ENCODE results near the gene BEST2.
"Not testable (repeated sequence)": the region's sequence is repeated elsewhere in the genome, so short reads cannot be mapped to it uniquely, and the experiment has no call there.

The BEST2 gene

GRCh38 chr19:12751635-12752034 is at the start of gene BEST2:
Gene BEST2 (plus strand): TSS chr19:12751791. CDS start chr19:12752593, 802 bp downstream.
- no peak for DNase-seq

- peak; percentile 59 for DNase-seq
Observed at GRCh38 chr19:12703046-12703445, 48.5 kb upstream of the BEST2 start.

GRCh38 chr19:12705169-12705568 is 46.4 kb upstream of the BEST2 start:
- no peak for DNase-seq

GRCh38 chr19:12705654-12706331 is 45.8 kb upstream of the BEST2 start:
- no peak for DNase-seq

- no peak for DNase-seq
Observed at GRCh38 chr19:12706332-12706718, 45.3 kb upstream of the BEST2 start.

- DNase-seq = no peak
Observed at GRCh38 chr19:12708641-12709040, 43.0 kb upstream of the BEST2 start.

GRCh38 chr19:12711187-12711586 is 40.4 kb upstream of the BEST2 start:
- no peak for DNase-seq

- DNase-seq = not testable (repeated sequence)
Observed at GRCh38 chr19:12712077-12712476, 39.5 kb upstream of the BEST2 start.

- not testable (repeated sequence) for DNase-seq
Observed at GRCh38 chr19:12713304-12713703, 38.3 kb upstream of the BEST2 start.

- no peak for DNase-seq
Observed at GRCh38 chr19:12715102-12715501, 36.5 kb upstream of the BEST2 start.

- DNase-seq = no peak
Observed at GRCh38 chr19:12715929-12716328, 35.7 kb upstream of the BEST2 start.

GRCh38 chr19:12720296-12720695 is 31.3 kb upstream of the BEST2 start:
- DNase-seq = no peak

- peak; percentile 59 for DNase-seq
Observed at GRCh38 chr19:12720851-12721655, 30.5 kb upstream of the BEST2 start.

GRCh38 chr19:12721656-12722565 is 29.7 kb upstream of the BEST2 start:
- DNase-seq = peak; percentile 55

GRCh38 chr19:12722566-12723380 is 28.8 kb upstream of the BEST2 start:
- DNase-seq = peak; percentile 97

GRCh38 chr19:12723381-12723640 is 28.3 kb upstream of the BEST2 start:
- DNase-seq = no peak

GRCh38 chr19:12723641-12724426 is 27.8 kb upstream of the BEST2 start, which contains the start of gene TNPO2:
Gene TNPO2 (minus strand): TSS chr19:12723932. CDS start chr19:12720977, 2,955 bp downstream.
- peak; percentile 88 for DNase-seq

GRCh38 chr19:12725612-12726011 is 26.0 kb upstream of the BEST2 start:
- not testable (repeated sequence) for DNase-seq

- DNase-seq = no peak
Observed at GRCh38 chr19:12726988-12727316, 24.6 kb upstream of the BEST2 start.

- no peak for DNase-seq
Observed at GRCh38 chr19:12727745-12728433, 23.7 kb upstream of the BEST2 start.

- no peak for DNase-seq
Observed at GRCh38 chr19:12730064-12730463, 21.5 kb upstream of the BEST2 start.
